GM06990 (cell line): Measurements from ENCODE around the gene NAALADL2.

Experiments
- DNase-seq: peaks from one replicate; pipeline ENCODE4 v3.0.0-alpha.2; 2011; ENCODE audit not compliant: insufficient read length; ENCODE audit errors: extremely low read depth
- H3K27me3 ChIP-seq: replicated peaks from 2 replicates; pipeline ENCODE4 v1.6.0; 2011; ENCODE audit warnings: low read length; ENCODE audit not compliant: control insufficient read depth, insufficient read depth
- H3K36me3 ChIP-seq: 2 replicates; pipeline ENCODE4 v1.5.1; 2011; ENCODE audit warnings: low read length; ENCODE audit not compliant: control insufficient read depth, insufficient read depth
- H3K4me3 ChIP-seq: replicated peaks from 2 replicates; pipeline ENCODE4 v1.5.1; 2011; ENCODE audit warnings: low read depth, mild to moderate bottlenecking, control low read depth, low read length
- TF ChIP-seq, protein P1 (sequence below): IDR thresholded peaks from 2 replicates; pipeline ENCODE4 v1.5.1; 2011; ENCODE audit warnings: low read length, control low read depth, mild to moderate bottlenecking, inconsistent platforms; ENCODE audit not compliant: insufficient read depth, poor library complexity, severe bottlenecking

The NAALADL2 gene

DNA sequence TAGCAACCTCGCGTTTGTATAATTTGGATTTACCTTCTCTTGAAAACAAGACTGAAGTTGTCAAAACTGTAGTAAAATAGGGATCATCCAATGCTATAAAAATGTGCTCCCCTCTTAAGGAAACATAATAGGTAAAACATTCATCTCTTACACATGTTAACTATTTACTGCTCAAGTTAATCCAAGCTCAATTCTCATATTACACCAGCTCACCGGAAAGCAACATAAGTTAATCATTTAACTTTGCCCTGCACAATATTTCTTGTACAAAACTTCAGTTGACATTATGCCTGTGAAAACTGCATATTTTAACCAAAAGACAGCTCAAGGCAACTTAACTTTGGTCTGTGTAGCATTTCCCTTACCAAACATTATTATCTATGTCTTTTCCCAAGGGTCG, 634.2 kb downstream of the NAALADL2 start:
- Histone ChIP-seq H3K36me3 (no peaks in the 10 kb centered on the region), H3K4me3 (no peak overlapping the region), H3K27me3 (no peaks in the 10 kb centered on the region)
- TF ChIP-seq, protein P1, sequence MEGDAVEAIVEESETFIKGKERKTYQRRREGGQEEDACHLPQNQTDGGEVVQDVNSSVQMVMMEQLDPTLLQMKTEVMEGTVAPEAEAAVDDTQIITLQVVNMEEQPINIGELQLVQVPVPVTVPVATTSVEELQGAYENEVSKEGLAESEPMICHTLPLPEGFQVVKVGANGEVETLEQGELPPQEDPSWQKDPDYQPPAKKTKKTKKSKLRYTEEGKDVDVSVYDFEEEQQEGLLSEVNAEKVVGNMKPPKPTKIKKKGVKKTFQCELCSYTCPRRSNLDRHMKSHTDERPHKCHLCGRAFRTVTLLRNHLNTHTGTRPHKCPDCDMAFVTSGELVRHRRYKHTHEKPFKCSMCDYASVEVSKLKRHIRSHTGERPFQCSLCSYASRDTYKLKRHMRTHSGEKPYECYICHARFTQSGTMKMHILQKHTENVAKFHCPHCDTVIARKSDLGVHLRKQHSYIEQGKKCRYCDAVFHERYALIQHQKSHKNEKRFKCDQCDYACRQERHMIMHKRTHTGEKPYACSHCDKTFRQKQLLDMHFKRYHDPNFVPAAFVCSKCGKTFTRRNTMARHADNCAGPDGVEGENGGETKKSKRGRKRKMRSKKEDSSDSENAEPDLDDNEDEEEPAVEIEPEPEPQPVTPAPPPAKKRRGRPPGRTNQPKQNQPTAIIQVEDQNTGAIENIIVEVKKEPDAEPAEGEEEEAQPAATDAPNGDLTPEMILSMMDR, result no peak
- DNase-seq, result no peak

GRCh38 chr3:175495331-175495730, 636.2 kb downstream of the NAALADL2 start:
- H3K4me3 ChIP-seq, result no peak overlapping the region
- TF ChIP-seq, protein P1, result no peak
- H3K36me3 ChIP-seq, result no peaks in the 10 kb centered on the region
- no peak for DNase-seq
- H3K27me3 ChIP-seq, result no peaks in the 10 kb centered on the region

- TF ChIP-seq, protein P1, result no peak
- DNase-seq, result no peak
- H3K27me3 ChIP-seq, result no peaks in the 10 kb centered on the region
Observed at GRCh38 chr3:175502155-175502554, 643.0 kb downstream of the NAALADL2 start.

DNA sequence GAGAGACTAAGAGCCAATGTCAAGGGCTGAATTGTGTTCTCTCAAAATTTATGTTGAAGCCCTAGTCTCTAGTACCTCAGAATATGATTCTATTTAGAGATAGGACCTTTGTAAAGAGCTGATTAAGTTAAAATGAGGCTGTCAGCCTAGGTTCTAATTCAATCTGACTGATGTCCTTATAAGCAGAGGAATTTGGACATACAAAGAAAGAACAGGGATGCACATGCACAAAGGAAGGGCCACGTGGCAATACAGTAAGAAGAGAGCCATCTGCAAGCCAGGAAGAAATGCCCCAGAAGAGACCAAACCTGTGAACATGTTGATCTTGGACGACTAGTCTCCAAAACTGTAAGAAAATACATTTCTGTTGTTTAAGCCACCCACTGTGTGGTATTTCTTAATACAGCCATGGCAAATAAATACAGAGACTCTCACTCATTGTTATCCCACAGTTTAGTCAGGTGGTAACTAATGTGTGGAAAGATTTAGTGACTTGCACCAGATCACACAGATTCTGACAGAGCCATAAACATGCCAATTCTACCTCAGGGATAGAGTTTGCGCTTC, 652.2 kb downstream of the NAALADL2 start:
- Histone ChIP-seq H3K36me3 (no peaks in the 10 kb centered on the region), H3K27me3 (no peaks in the 10 kb centered on the region), H3K4me3 (no peak overlapping the region)
- TF ChIP-seq, protein P1, result no peak
- no peak for DNase-seq

More at GRCh38 chr3:175502155-175502554, 643.0 kb downstream of the NAALADL2 start:
- Histone ChIP-seq H3K36me3 (no peaks in the 10 kb centered on the region), H3K4me3 (no peak overlapping the region)

DNA sequence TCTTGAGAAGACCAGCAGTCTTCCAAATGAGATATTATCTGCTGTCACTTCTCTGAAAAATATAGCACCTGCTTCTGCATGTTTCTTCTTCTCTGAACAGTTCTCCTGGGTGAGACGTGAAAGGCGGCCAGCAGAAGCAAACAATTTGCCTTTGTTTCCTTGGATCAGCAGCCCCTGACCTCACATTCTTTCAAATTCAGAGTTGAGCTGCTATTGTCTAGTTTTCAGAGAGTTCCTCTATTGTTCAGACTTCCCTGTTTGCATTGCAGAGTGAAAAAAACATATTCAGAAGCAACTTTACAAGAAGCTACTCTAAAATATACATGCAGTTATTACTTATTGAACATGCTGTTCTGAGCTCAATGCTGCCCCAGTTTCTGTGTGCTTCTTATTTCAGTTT, 653.6 kb downstream of the NAALADL2 start:
- no peak for DNase-seq
- TF ChIP-seq, protein P1, result no peak
- Histone ChIP-seq H3K4me3 (no peak overlapping the region), H3K36me3 (no peaks in the 10 kb centered on the region), H3K27me3 (no peaks in the 10 kb centered on the region)

- Histone ChIP-seq H3K4me3 (no peak overlapping the region), H3K36me3 (no peaks in the 10 kb centered on the region), H3K27me3 (no peaks in the 10 kb centered on the region)
- TF ChIP-seq, protein P1, result no peak
- DNase-seq, result no peak
Observed at GRCh38 chr3:175518459-175518858, 659.3 kb downstream of the NAALADL2 start.
